GM12878 (cell line): Measurements from ENCODE around the gene ATP6V1G2. TPM values are rescaled to one million over a fixed set of nuclear protein-coding genes. Genes with fewer than 3 reads are reported as not detected.
A peak's percentile ranks its signal among the peaks of the same experiment; 100 is the strongest.

Experiments used
- CTCF ChIP-seq, 3 experiments: IDR thresholded peaks in 2 of 3; conservative IDR thresholded peaks in 1 of 3; 2 replicates each; pipeline ENCODE4 v1.5.1; 2011; ENCODE audit warnings: low read depth in 3 of 3, low read length in 3 of 3, mild to moderate bottlenecking in 3 of 3, control low read depth in 2 of 3, moderate library complexity in 2 of 3, inconsistent platforms in 1 of 3, mixed read lengths in 1 of 3; ENCODE audit not compliant: control insufficient read depth in 2 of 3, insufficient read depth in 1 of 3; ENCODE audit errors: extremely low read depth in 1 of 3
- ETV6 ChIP-seq, 2 experiments: fragments of 450-650 bp in 1 of 2; IDR thresholded peaks in 1 of 2; conservative IDR thresholded peaks in 1 of 2; 2 replicates each; pipeline ENCODE4 v1.6.1; 2014; ENCODE audit warnings: antibody characterized with exemption in 1 of 2, borderline replicate concordance in 1 of 2, low read depth in 1 of 2, mild to moderate bottlenecking in 1 of 2, moderate library complexity in 1 of 2
- FOS ChIP-seq: IDR thresholded peaks from 3 replicates; pipeline ENCODE4 v1.6.1; 2011; ENCODE audit warnings: borderline replicate concordance; ENCODE audit not compliant: insufficient read length; ENCODE audit errors: extremely low read depth
- FOXK2 ChIP-seq: fragments of 450-650 bp; IDR thresholded peaks from 2 replicates; pipeline ENCODE4 v1.6.1; 2017; ENCODE audit warnings: mild to moderate bottlenecking, moderate library complexity
- IRF4 ChIP-seq: IDR thresholded peaks from 2 replicates; pipeline ENCODE4 v1.6.1; 2011; ENCODE audit warnings: low read depth, low read length
- KAT2A ChIP-seq: conservative IDR thresholded peaks from 2 replicates; pipeline ENCODE4 v1.6.1; 2011; ENCODE audit warnings: low read depth, low read length; ENCODE audit not compliant: control insufficient read depth
- MLLT1 ChIP-seq: fragments of 450-650 bp; IDR thresholded peaks from 2 replicates; pipeline ENCODE4 v1.6.1; 2016; ENCODE audit warnings: mild to moderate bottlenecking
- MTA2 ChIP-seq: fragments of 450-650 bp; IDR thresholded peaks from 2 replicates; pipeline ENCODE4 v1.6.1; 2016; ENCODE audit warnings: low read depth, mild to moderate bottlenecking, moderate library complexity
- POLR2AphosphoS2 ChIP-seq: IDR thresholded peaks from 2 replicates; pipeline ENCODE4 v1.6.1; 2011; ENCODE audit warnings: low read depth, mild to moderate bottlenecking, low read length, improper control_type of control experiment, moderate library complexity
- SKIL ChIP-seq: fragments of 450-650 bp; IDR thresholded peaks from 2 replicates; pipeline ENCODE4 v1.6.1; 2017; ENCODE audit warnings: mild to moderate bottlenecking, low read depth, inconsistent platforms; ENCODE audit not compliant: poor library complexity, severe bottlenecking
- TAF1 ChIP-seq: IDR thresholded peaks from 2 replicates; pipeline ENCODE4 v1.6.1; 2011; ENCODE audit warnings: mild to moderate bottlenecking, low read depth, low read length, borderline replicate concordance
- ZBTB4 ChIP-seq: fragments of 450-650 bp; formaldehyde crosslinking; IDR thresholded peaks from 2 replicates; pipeline ENCODE4 v1.4.0; 2022; ENCODE audit warnings: mild to moderate bottlenecking, moderate library complexity
- ZNF687 ChIP-seq: fragments of 450-650 bp; IDR thresholded peaks from 2 replicates; pipeline ENCODE4 v1.6.1; 2017; ENCODE audit warnings: mild to moderate bottlenecking, moderate library complexity
- polyA plus RNA-seq, 11 experiments: library from polyadenylated mRNA; depleted of rRNA in 4 of 11; unstranded in 6 of 11; stranded (reverse) in 5 of 11; fragments of >200 nt; fragmentation: Nextera tagmentation in 4 of 11; fragmentation: Illumina TruSeq in 1 of 11; extraction: Ambion mirVana in 4 of 11; extraction: Trizol in 1 of 11; gene quantifications; 1 replicate in 1 of 11; 2 replicates in 10 of 11; pipeline versions ENCODE4 v1.2.1 to v1.2.3, GENCODE V29; 2011 to 2016; ENCODE audit warnings: inconsistent platforms in 2 of 11, missing spikeins in 2 of 11, low read depth in 1 of 11
- total RNA-seq, 4 experiments: library from RNA; depleted of rRNA in 3 of 4; stranded (reverse); fragments of >200 nt in 3 of 4; fragmentation: Illumina TruSeq in 1 of 4; extraction: Trizol in 1 of 4; gene quantifications; 2 replicates each; pipeline versions ENCODE4 v1.2.1 to v1.2.3, GENCODE V29; 2013 to 2021

ATP6V1G2 gene
- total and polyA plus RNA-seq, 10 of the 15 experiments (the other 5 are each of a cell fraction or from before 2014, with no cell fraction given): 0.45 to 8.9 (median 2.8) TPM

- TF ChIP-seq ZBTB4 (CRISPR knock-in tag): no peak
- TF ChIP-seq CTCF (IDR thresholded peaks at IDR 0.05 in 2 of 3, conservative IDR thresholded peaks at IDR 0.05 in 1 of 3; ENCODE audit: control insufficient read depth in 2 of 3, extremely low read depth in 1 of 3, insufficient read depth in 1 of 3, low read depth in 3 of 3, low read length in 3 of 3): no peak
- TF ChIP-seq KAT2A: no peak
- peak; percentile 90 for TF ChIP-seq MLLT1
- TF ChIP-seq IRF4: peak; percentile 25; the same call in 1 of the 2 replicates
- peak; percentile 18; the same call in 1 of the 2 replicates for TF ChIP-seq MTA2
- no peak for TF ChIP-seq FOS
- no peak for TF ChIP-seq SKIL
- no peak for TF ChIP-seq FOXK2
- TF ChIP-seq ZNF687: peak; percentile 97
- TF ChIP-seq ETV6 (conservative IDR thresholded peaks at IDR 0.05 in 1 of 2, IDR thresholded peaks at IDR 0.05 in 1 of 2; ENCODE audit: borderline replicate concordance in 1 of 2, low read depth in 1 of 2): peak in 1 of 2 experiments; percentile 41; a peak in 1 of 4 replicates
- TF ChIP-seq POLR2AphosphoS2: no peak
- no peak; the same call in 1 of the 2 replicates for TF ChIP-seq TAF1
These were observed 25.9 kb upstream of the ATP6V1G2 start, which contains the start of gene LTA (continued) for GRCh38 chr6:31572041-31572911.
